Stimulated activated naive CD8-positive, alpha-beta T cell treated with anti-CD3 and anti-CD28 coated beads, Interleukin-15, amount 100 ng/mL, for 72 hours (primary cell): ENCODE results near the gene BCL11A.

ENCODE experiments used
- ATAC-seq: fragments of 150-1000 bp; cut with Tn5 transposase; 2 replicates; pipeline ENCODE4 v1.10.0; 2021; ENCODE audit warnings: mild to moderate bottlenecking, moderate library complexity
- DNase-seq, 2 donors: peaks; one replicate each; pipeline ENCODE4 v3.0.0; 2021 to 2022
- H3K27ac Mint-ChIP-seq, 2 donors: one replicate each; pipeline ENCODE4 v1.8.0; 2022; ENCODE audit warnings: mild to moderate bottlenecking in 2 of 2, mixed read lengths in 2 of 2, moderate library complexity in 2 of 2
- H3K27me3 Mint-ChIP-seq: one replicate; pipeline ENCODE4 v1.8.0; 2022; ENCODE audit warnings: mixed read lengths
- H3K4me1 Mint-ChIP-seq: one replicate; pipeline ENCODE4 v1.8.0; 2022; ENCODE audit warnings: mild to moderate bottlenecking, mixed read lengths
- H3K4me3 Mint-ChIP-seq, 2 donors: one replicate each; pipeline ENCODE4 v1.8.0; 2022; ENCODE audit warnings: mild to moderate bottlenecking in 2 of 2, mixed read lengths in 2 of 2, moderate library complexity in 1 of 2
- H3K9me3 Mint-ChIP-seq, 2 donors: one replicate each; pipeline ENCODE4 v1.8.0; 2022; ENCODE audit warnings: mixed read lengths in 2 of 2

The BCL11A gene

GRCh38 chr2:60553495-60554073, at the start of gene BCL11A:
BCL11A (minus strand) TSS chr2:60553654; CDS start chr2:60553270, 384 bp downstream.
- Mint-ChIP-seq H3K27ac (peak within 1 kb of the TSS in 1 of 2 donors; percentile 12), H3K4me3 (peak within 1 kb of the TSS; percentile 86 to 89), H3K27me3 (peaks cover 94% of the 10 kb centered on the region), H3K4me1 (peaks cover 75% of the 10 kb centered on the region), H3K9me3 (no peaks in the 10 kb centered on the region)
- no peak for DNase-seq
- no peak for ATAC-seq

GRCh38 chr2:60602828-60603532, 49.5 kb upstream of the BCL11A start:
- H3K4me3 Mint-ChIP-seq, result no peak overlapping the region
- peaks cover 4% of the 10 kb centered on the region for H3K27me3 Mint-ChIP-seq
- no peaks in the 10 kb centered on the region for H3K9me3 Mint-ChIP-seq
- H3K4me1 Mint-ChIP-seq, result no peaks in the 10 kb centered on the region
- no peak for DNase-seq
- H3K27ac Mint-ChIP-seq, result no peak overlapping the region
- no peak for ATAC-seq

- no peak for DNase-seq
- Mint-ChIP-seq H3K27me3 (peaks cover 10% of the 10 kb centered on the region), H3K4me3 (no peak overlapping the region), H3K27ac (no peak overlapping the region), H3K9me3 (no peaks in the 10 kb centered on the region), H3K4me1 (no peaks in the 10 kb centered on the region)
- ATAC-seq, result no peak
Measured at GRCh38 chr2:60602388-60602787, 48.9 kb upstream of the BCL11A start.

GRCh38 chr2:60598271-60598670, 44.8 kb upstream of the BCL11A start:
- ATAC-seq (no peak), DNase-seq (no peak)
- H3K4me1 Mint-ChIP-seq, result no peaks in the 10 kb centered on the region
- H3K9me3 Mint-ChIP-seq, result no peaks in the 10 kb centered on the region
- no peak overlapping the region for H3K27ac Mint-ChIP-seq
- no peak overlapping the region for H3K4me3 Mint-ChIP-seq
- H3K27me3 Mint-ChIP-seq, result peaks cover 25% of the 10 kb centered on the region

- peaks cover 30% of the 10 kb centered on the region for H3K27me3 Mint-ChIP-seq
- H3K4me3 Mint-ChIP-seq, result no peak overlapping the region
- DNase-seq (no peak), ATAC-seq (no peak)
- no peaks in the 10 kb centered on the region for H3K4me1 Mint-ChIP-seq
- peaks cover 0 to 6% of the 10 kb centered on the region in 2 donors for H3K9me3 Mint-ChIP-seq
- H3K27ac Mint-ChIP-seq, result no peak overlapping the region
Measured at GRCh38 chr2:60597346-60597745, 43.9 kb upstream of the BCL11A start.

- ATAC-seq (no peak), DNase-seq (no peak)
- peaks cover 40% of the 10 kb centered on the region for H3K27me3 Mint-ChIP-seq
- H3K27ac Mint-ChIP-seq, result no peak overlapping the region
- H3K4me1 Mint-ChIP-seq, result no peaks in the 10 kb centered on the region
- peaks cover under 1 to 13% of the 10 kb centered on the region in 2 donors for H3K9me3 Mint-ChIP-seq
- H3K4me3 Mint-ChIP-seq, result no peak overlapping the region
Measured at GRCh38 chr2:60596411-60596810, 43.0 kb upstream of the BCL11A start.

- Mint-ChIP-seq H3K9me3 (peaks cover 6 to 13% of the 10 kb centered on the region in 2 donors), H3K27me3 (peaks cover 44% of the 10 kb centered on the region), H3K27ac (no peak overlapping the region), H3K4me3 (no peak overlapping the region), H3K4me1 (no peaks in the 10 kb centered on the region)
- DNase-seq, result no peak
- ATAC-seq, result no peak
Measured at GRCh38 chr2:60595953-60596352, 42.5 kb upstream of the BCL11A start.

- peaks cover 43% of the 10 kb centered on the region for H3K27me3 Mint-ChIP-seq
- no peak for ATAC-seq
- H3K9me3 Mint-ChIP-seq, result peaks cover 6 to 13% of the 10 kb centered on the region in 2 donors
- H3K27ac Mint-ChIP-seq, result no peak overlapping the region
- no peak for DNase-seq
- H3K4me3 Mint-ChIP-seq, result no peak overlapping the region
- H3K4me1 Mint-ChIP-seq, result no peaks in the 10 kb centered on the region
Measured at GRCh38 chr2:60589104-60589503, 35.6 kb upstream of the BCL11A start.

GRCh38 chr2:60586081-60586480, 32.6 kb upstream of the BCL11A start:
- Mint-ChIP-seq H3K4me3 (no peak overlapping the region), H3K27ac (no peak overlapping the region), H3K27me3 (peaks cover 51% of the 10 kb centered on the region), H3K9me3 (peaks cover 0 to 2% of the 10 kb centered on the region in 2 donors), H3K4me1 (peaks cover 5% of the 10 kb centered on the region)
- DNase-seq (no peak), ATAC-seq (no peak)

GRCh38 chr2:60585276-60585675, 31.8 kb upstream of the BCL11A start:
- no peak for DNase-seq
- no peaks in the 10 kb centered on the region for H3K9me3 Mint-ChIP-seq
- H3K4me1 Mint-ChIP-seq, result peaks cover 5% of the 10 kb centered on the region
- ATAC-seq, result no peak
- H3K4me3 Mint-ChIP-seq, result no peak overlapping the region
- peaks cover 51% of the 10 kb centered on the region for H3K27me3 Mint-ChIP-seq
- no peak overlapping the region for H3K27ac Mint-ChIP-seq

GRCh38 chr2:60583604-60584003, 30.1 kb upstream of the BCL11A start:
- H3K9me3 Mint-ChIP-seq, result no peaks in the 10 kb centered on the region
- peaks cover 5% of the 10 kb centered on the region for H3K4me1 Mint-ChIP-seq
- H3K27ac Mint-ChIP-seq, result no peak overlapping the region
- DNase-seq (no peak), ATAC-seq (no peak)
- H3K27me3 Mint-ChIP-seq, result peaks cover 55% of the 10 kb centered on the region
- H3K4me3 Mint-ChIP-seq, result no peak overlapping the region

GRCh38 chr2:60581433-60582282, 28.2 kb upstream of the BCL11A start:
- ATAC-seq (peak; percentile 93), DNase-seq (peak; percentile 76 to 82)
- H3K9me3 Mint-ChIP-seq, result no peaks in the 10 kb centered on the region
- H3K27me3 Mint-ChIP-seq, result peaks cover 45% of the 10 kb centered on the region
- peaks cover 5% of the 10 kb centered on the region for H3K4me1 Mint-ChIP-seq
- no peak overlapping the region for H3K27ac Mint-ChIP-seq
- H3K4me3 Mint-ChIP-seq, result peak overlapping the region in 1 of 2 donors; percentile 60

- Mint-ChIP-seq H3K4me1 (peaks cover 5% of the 10 kb centered on the region), H3K9me3 (no peaks in the 10 kb centered on the region), H3K27ac (no peak overlapping the region), H3K27me3 (peaks cover 34% of the 10 kb centered on the region), H3K4me3 (no peak overlapping the region)
- DNase-seq, result no peak
- no peak for ATAC-seq
Measured at GRCh38 chr2:60577682-60578283, 24.3 kb upstream of the BCL11A start.

- no peaks in the 10 kb centered on the region for H3K4me1 Mint-ChIP-seq
- ATAC-seq (no peak), DNase-seq (no peak)
- H3K4me3 Mint-ChIP-seq, result no peak overlapping the region
- no peaks in the 10 kb centered on the region for H3K9me3 Mint-ChIP-seq
- H3K27ac Mint-ChIP-seq, result no peak overlapping the region
- H3K27me3 Mint-ChIP-seq, result peaks cover 11% of the 10 kb centered on the region
Measured at GRCh38 chr2:60573251-60573650, 19.8 kb upstream of the BCL11A start.

- no peak for DNase-seq
- Mint-ChIP-seq H3K4me3 (no peak overlapping the region), H3K9me3 (no peaks in the 10 kb centered on the region), H3K4me1 (no peaks in the 10 kb centered on the region), H3K27me3 (peaks cover 19% of the 10 kb centered on the region), H3K27ac (peak overlapping the region in 1 of 2 donors; percentile 23)
- ATAC-seq, result no peak
Measured at GRCh38 chr2:60570251-60570650, 16.8 kb upstream of the BCL11A start.
